RWPE1 (cell line): ENCODE measurements around the gene CHST11.
"Not testable (repeated sequence)": the region's sequence is repeated elsewhere in the genome, so short reads cannot be mapped to it uniquely, and the experiment has no call there.

Experiments
- CTCF ChIA-PET: fragments of 350-600 bp; sonication (Branson Sonifier 250); formaldehyde crosslinking; extraction: SDS; loops from one replicate; lab custom pipeline; 2021; lab: Yijun Ruan, JAX
- POLR2A ChIA-PET: fragments of 400-600 bp; formaldehyde crosslinking; extraction: SDS; loops from one replicate; lab custom pipeline; 2020; ENCODE audit warnings: antibody characterized with exemption; ENCODE audit not compliant: low non-redundant PET; lab: Yijun Ruan, JAX
- DNase-seq: peaks from one replicate; pipeline ENCODE4 v3.0.0; 2012; ENCODE audit warnings: low spot score
- H3K27ac ChIP-seq: fragments of 450-650 bp; 2 replicates; pipeline ENCODE4 v1.5.1; 2017
- TF ChIP-seq, protein P1 (sequence below): fragments of 450-650 bp; conservative IDR thresholded peaks from 2 replicates; pipeline ENCODE4 v1.5.1; 2017; ENCODE audit warnings: low read depth, mild to moderate bottlenecking

CHST11 gene

DNA sequence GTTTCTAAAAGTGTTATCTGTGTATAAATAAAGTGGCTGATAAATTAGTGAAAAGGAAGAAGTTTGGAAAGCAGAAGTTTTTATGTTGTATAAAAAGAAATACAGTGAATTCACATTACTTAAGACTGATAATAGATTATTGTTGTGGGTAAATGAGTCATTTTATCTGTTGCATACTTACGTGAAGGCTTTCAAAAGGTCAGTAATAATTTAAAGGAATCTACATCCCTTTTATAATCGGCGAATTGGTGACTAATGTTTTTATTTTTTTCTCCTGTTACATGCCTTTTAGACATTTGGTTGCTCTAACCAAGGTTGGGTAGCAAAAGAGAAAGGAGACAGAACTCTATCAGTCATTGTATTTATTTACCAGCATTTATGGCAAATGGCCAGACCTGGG is 345.5 kb downstream of the CHST11 start:
- TF ChIP-seq, protein P1, sequence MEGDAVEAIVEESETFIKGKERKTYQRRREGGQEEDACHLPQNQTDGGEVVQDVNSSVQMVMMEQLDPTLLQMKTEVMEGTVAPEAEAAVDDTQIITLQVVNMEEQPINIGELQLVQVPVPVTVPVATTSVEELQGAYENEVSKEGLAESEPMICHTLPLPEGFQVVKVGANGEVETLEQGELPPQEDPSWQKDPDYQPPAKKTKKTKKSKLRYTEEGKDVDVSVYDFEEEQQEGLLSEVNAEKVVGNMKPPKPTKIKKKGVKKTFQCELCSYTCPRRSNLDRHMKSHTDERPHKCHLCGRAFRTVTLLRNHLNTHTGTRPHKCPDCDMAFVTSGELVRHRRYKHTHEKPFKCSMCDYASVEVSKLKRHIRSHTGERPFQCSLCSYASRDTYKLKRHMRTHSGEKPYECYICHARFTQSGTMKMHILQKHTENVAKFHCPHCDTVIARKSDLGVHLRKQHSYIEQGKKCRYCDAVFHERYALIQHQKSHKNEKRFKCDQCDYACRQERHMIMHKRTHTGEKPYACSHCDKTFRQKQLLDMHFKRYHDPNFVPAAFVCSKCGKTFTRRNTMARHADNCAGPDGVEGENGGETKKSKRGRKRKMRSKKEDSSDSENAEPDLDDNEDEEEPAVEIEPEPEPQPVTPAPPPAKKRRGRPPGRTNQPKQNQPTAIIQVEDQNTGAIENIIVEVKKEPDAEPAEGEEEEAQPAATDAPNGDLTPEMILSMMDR, result no peak
- no peak for DNase-seq
- no peak overlapping the region for H3K27ac ChIP-seq
- ChIA-PET POLR2A (no interaction called here), CTCF (no interaction called here)

DNA sequence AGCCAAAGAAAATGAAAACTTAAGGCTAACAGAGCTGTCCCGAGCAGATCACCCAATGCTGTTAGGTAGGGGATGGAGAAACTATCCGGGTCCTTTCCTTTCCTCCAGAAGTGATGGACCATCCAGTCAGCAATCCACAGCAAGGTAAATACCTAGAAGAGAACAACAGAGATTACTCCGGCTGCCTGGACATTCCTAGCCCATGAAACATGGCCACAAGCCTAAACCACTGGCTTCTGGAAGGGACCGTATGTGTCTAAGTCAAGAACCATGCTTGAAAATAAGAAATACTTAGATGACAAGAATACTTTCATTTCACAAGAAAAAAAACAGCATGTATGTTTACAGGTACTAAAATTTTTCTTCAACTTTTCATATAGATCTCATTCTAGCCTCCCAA is 348.4 kb downstream of the CHST11 start:
- TF ChIP-seq, protein P1, result no peak
- peak; percentile 19 for DNase-seq
- H3K27ac ChIP-seq, result no peak overlapping the region
- ChIA-PET POLR2A (no interaction called here), CTCF (no interaction called here)

DNA sequence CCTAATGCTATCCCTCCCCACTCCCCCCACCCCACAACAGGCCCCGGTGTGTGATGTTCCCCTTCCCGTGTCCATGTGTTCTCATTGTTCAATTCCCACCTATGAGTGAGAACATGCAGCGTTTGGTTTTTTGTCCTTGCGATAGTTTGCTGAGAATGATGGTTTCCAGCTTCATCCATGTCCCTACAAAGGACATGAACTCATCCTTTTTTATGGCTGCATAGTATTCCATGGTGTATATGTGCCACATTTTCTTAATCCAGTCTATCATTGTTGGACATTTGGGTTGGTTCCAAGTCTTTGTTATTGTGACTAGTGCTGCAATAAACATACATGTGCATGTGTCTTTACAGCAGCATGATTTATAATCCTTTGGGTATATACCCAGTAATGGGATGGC is 349.4 kb downstream of the CHST11 start:
- POLR2A ChIA-PET, DNase-seq, CTCF ChIA-PET, H3K27ac ChIP-seq: not testable (repeated sequence)

DNA sequence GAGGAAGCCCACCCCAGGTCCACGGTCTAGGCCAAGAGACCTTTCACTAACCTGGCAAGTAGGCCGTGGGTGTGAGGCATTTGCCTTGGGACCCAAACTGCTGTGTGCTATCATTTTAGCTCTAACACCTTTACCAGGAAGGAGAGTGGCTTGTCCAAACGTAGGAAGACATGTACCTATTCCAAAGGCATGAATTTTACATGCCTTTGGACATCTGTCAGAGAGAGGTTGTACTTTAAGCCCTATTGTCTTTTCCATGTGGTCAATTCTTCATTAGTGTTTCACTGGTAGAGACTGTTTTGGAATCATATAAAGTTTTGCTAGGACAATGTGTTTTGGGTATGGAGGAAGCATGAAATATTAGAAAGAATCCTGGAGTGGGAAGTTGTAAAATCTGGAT is 352.5 kb downstream of the CHST11 start:
- no peak for DNase-seq
- ChIA-PET CTCF (no interaction called here), POLR2A (no interaction called here)
- TF ChIP-seq, protein P1, result no peak
- no peak overlapping the region for H3K27ac ChIP-seq

DNA sequence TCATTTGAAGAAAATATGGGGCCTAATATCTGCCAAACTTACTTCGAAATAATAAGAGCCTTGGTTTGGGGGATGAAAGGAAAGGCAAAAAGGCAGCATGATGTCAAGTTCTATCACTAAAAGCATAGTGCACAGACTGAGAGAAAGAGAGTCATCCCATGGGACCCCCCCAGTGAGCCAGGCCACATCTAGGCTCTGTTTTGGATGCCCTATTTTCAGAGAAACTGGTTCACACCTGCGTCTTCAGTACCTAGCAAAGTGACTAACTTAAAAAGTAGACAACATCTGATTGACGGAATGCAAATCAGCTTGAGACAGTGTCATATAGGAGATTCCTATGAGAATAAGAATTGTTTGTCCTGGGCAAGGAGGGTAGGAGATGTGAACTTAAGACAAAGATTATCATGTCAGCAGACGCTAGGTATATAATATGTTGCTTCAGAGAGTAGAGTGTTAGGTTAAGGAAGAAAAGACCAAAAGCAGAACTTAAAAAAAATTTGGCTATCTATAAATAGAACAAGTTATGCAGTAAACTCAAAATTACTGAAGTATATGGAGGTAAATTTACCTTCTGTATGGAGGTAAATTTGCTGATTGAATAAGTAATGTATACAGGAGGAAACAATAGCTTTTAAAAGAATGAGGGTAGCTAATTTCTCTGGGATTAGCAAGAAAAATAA is 353.1 kb downstream of the CHST11 start:
- ChIA-PET POLR2A (no interaction called here), CTCF (interaction anchor here (0.6 kb wide), 1 partner anchor 51 kb away, joined by 4 read pairs; no protein-coding TSS in a partner anchor)
- TF ChIP-seq, protein P1, result no peak
- no peak overlapping the region for H3K27ac ChIP-seq
- DNase-seq, result no peak
